Retina (tissue), 1 donor: ENCODE measurements around the gene ZRANB3.
"Not testable (repeated sequence)": the region's sequence is repeated elsewhere in the genome, so short reads cannot be mapped to it uniquely, and the experiment has no call there.

ENCODE experiments used
- DNase-seq: peaks from one replicate; pipeline ENCODE4 v3.0.0-alpha.2; 2016

ZRANB3 gene

DNA sequence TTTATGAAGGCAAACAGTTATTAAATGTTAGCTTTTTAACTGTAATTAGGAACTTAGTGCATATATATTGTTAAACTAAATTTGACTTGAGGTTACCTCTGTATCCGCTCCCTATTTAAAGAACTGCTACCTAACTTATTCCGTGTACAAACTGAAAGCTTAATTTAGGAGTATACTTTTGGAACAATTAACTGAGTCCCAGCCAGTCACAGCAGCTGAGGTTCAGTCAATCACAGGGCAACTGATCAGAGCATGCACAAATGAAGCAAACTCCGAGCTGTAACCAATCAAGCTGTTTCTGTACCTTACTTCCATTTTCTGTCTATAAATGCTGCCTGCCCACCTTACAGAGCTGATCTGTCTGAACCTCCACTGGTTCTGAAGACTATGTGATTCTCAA lies 417.7 kb downstream of the ZRANB3 start:
- DNase-seq, result no peak

DNA sequence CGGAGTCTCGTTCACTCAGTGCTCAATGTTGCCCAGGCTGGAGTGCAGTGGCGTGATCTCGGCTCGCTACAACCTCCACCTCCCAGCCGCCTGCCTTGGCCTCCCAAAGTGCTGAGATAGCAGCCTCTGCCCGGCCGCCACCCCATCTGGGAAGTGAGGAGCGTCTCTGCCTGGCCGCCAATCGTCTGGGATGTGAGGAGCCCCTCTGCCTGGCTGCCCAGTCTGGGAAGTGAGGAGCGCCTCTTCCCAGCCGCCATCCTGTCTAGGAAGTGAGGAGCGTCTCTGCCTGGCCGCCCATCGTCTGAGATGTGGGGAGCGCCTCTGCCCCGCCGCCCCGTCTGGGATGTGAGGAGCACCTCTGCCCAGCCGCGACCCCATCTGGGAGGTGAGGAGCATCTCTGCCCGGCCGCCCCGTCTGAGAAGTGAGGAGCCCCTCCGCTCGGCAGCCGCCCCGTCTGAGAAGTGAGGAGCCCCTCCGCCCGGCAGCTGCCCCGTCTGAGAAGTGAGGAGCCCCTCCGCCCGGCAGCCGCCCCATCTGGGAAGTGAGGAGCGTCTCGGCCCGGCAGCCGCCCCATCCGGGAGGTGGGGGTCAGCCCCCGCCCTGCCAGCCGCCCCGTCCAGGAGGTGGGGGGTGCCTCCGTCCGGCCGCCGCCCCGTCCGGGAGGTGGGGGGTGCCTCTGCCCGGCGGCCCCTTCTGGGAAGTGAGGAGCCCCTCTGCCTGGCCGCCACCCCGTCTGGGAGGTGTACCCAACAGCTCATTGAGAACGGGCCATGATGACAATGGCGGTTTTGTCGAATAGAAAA lies 425.3 kb downstream of the ZRANB3 start:
- DNase-seq, result not testable (repeated sequence)

DNA sequence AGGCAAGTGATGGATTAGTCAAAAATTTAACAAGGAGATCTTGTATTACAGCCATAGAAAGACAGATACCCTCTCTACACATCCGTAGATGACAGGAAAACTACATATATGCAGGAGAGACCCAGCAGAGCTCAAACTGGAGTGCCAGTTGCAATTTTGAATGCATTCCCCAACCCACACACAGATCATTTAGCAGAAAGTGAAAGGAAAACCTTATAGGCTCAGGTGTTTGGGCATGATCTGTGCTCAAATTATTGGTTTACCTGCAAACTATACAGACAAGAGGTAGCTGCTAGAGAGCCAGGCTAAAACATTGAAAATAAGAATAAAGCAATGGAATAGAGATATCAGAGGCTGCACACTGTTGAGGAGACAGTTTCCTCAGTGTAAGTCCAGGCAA lies 427.2 kb downstream of the ZRANB3 start:
- no peak for DNase-seq

DNA sequence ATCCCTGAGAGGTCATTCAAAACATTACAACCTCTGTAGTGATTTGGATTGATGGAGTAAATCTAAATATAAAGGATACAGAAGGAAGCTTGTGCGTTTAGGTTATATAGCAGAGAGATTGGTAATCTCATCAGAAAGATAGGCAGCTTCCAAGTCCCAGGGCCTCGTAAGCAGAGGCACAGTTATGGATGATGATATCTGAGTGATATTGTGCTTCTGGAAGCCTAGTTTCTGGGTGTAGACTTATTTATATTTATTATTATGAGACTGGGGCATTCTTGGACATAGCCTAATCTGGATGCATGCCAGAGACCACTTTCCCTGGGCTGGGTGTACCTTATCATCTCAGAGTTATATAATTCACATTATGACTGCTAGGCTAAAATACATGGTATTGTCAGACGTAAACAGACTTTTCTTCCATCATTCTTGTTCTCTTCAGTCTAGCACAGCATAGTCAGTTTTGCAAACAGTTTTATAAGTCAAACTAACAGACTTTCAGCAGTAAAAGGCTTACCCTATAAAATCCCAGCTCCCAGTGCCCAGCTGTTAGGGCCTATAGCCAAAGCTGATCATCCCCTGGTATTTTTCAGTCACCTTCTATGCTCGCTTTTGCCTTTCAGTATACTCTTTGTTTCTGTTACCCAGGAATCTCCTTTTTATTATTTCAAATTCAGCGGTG lies 431.1 kb downstream of the ZRANB3 start:
- DNase-seq, result no peak

DNA sequence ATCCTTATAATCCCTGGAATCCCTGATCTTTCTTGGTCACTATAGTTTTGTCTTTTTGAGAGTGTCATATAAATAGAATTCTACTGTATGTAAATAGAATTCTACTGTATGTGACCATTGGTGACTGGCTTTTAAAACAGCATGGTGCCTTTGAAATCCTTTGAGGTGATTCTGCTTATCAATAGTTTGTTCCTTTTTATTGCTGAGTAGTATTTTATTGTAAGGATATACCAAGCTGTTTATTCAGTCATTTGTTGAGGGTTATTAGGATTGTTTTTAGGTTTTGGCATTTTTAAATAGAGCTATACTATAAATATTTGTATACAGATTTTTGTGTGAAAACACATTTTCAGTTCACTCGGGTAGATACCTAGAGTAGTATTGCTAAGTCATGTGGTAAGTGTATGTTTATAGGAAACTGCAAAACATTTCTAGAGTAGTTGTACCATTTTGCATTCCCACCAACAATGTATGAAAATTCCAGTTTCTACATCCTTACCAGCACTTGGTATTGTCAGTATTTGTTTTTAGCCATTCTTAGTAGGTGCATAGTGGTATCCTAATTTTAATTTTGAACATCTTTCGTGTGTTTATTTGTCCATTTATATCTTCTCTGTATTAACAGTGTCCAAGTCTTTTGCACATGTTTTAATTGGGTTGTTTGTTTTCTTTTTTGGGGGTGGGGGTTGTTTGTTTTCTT lies 433.3 kb downstream of the ZRANB3 start:
- DNase-seq, result no peak

DNA sequence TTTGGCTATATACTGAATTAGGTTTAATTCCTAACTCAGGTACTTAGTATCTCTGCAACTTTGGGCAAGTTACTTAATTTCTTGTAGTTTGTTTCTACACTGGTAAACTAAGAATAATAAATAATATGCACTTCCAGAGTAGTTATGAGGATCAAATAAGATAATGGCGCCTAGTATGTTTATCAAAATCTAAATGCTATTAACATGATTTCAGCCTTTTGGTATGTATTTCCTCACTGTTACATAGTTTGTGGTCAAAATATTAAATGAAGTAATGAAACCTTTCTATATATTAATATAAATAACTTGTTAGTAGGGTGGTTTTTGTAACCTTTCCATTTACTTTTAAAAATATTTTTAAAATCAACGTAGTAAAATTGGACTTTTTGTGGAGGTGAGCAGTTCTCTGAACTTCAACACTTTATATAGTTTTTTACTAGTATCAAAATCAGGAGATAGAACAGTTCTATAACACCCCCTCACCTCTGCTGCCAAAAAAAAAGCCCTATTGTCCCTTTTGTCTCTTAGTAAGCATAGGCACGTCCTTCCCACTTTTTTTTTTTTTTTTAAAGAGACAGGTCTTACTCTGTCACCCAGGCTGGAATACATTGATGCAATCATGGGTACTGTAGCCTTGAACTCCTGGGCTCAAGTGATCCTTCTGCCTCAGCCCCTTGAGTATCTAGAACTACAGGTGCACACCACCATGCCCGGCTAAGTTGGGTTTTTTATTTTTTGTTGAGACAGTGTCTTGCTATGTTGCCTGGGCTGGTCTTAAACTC lies 434.2 kb downstream of the ZRANB3 start:
- DNase-seq, result no peak

DNA sequence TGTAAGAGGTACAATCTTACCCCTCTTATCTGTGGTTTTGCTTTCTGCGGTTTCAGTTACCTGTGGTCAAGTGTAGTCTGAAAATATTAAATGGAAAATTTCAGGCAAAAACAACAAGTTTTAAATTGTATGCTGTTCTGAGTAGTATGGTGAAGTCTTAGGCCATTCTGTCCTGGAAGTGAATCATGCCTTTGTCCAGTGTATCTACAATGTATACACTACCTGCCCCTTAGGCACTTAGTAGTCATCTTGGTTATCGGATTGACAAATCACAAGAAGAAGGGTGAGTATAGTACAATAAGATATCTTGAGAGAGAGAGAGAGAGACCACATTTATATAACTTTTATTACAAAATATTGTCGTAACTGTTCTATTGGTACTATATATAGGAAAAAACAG lies 435.4 kb downstream of the ZRANB3 start:
- no peak for DNase-seq

DNA sequence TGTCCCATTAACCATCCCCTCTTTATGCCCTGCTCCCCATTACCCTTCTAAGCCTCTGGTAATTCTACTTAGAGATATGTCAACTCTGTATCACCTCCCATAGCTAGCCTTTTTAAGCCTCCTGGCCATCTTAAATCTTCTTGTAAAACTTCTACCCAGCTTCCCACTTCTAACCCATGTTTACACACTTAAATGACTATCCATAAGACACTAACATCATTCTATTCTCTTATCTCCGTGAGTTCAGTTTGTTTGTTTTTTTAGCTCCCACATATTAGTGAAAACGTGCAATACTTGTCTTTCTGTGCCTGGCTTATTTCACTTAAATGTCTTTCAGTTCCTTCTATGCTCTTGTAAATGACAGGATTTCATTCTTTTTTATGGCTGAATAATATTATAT lies 436.5 kb downstream of the ZRANB3 start:
- no peak for DNase-seq

DNA sequence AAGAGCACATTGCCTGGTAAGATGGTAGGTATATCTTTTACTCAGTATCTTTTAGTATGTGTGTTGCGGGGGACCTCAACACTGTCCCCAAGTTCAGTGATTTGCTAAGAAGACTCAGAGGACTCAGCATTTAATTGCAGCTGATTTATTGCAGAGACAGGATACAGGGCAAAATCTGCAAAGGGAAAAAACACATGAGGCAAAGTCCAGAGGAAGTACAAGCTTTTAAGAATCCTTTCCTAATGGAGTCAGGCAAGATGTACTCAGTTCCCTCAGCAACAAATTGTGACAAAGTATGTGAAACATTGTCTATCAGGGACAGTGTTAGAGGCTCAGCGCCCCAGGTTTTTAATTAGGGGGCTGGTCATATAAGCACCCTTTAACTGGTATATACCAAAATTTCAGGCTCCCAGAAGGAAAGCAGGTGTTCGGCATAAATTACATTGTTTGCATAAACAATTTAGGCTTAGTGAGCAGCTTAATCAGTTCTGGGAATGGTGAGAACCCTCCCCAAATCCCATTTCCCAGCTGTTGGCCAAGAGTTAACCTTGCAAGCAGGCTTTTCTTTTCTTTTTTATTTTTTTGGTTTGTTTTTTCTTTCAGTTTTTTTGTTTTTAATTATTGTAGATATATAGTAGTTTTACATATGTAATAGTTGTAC lies 437.2 kb downstream of the ZRANB3 start:
- DNase-seq, result no peak

DNA sequence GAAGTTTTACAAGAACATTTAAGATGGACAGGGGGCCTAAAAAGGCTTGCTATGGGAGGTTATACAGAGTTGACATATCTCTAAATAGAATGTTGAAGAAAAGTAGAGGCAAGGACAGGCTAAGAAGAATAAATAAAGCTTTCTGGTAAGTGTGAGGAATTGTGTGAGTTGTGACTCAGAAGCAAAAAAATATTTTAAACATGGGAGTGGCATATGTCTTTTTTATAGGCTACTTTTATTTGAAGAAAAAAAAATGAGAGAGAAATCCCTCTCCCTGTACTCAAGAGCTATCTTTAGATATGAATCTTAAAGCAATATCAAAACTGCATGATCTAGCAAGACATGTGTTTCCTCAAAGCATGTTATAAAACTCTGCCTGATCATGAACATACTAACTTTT lies 437.8 kb downstream of the ZRANB3 start:
- DNase-seq, result no peak

DNA sequence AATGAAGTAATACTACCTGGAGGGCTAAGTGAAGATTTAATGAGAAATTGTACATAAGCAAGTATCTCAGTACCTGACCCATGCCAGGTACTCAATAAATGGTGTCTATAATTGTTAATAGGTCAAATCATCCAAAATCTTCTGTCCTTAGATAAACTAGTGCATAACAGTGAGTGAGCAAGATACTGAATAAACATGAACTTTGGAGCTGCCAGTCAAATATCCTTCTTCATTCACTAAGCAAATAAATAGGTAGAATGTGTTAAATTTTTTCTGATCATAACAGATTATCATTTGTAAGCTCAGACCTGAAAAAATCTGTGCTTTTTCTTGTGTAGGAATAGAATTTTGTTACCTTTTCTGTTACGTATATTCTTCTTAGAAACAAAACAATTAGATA lies 439.3 kb downstream of the ZRANB3 start:
- no peak for DNase-seq

DNA sequence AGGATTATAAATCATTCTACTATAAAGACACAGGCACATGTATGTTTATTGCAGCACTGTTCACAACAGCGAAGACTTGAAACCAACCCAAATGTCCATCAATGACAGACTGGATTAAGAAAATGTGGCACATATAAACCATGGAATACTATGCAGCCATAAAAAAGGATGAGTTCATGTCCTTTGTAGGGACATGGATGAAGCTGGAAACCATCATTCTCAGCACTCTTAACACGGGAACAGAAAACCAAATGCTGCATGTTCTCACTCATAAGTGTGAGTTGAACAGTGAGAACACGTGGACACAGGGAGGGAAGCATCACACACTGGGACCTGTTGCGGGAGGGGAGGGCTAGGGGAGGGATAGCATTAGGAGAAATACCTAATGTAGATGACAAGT lies 441.4 kb downstream of the ZRANB3 start:
- not testable (repeated sequence) for DNase-seq
